Measurements from ENCODE around the gene LYZL4. TPM values are rescaled to one million over a fixed set of nuclear protein-coding genes. Genes with fewer than 3 reads are reported as not detected.

LYZL4 gene
- polyA plus RNA-seq, 1 experiment = not detected

DNA sequence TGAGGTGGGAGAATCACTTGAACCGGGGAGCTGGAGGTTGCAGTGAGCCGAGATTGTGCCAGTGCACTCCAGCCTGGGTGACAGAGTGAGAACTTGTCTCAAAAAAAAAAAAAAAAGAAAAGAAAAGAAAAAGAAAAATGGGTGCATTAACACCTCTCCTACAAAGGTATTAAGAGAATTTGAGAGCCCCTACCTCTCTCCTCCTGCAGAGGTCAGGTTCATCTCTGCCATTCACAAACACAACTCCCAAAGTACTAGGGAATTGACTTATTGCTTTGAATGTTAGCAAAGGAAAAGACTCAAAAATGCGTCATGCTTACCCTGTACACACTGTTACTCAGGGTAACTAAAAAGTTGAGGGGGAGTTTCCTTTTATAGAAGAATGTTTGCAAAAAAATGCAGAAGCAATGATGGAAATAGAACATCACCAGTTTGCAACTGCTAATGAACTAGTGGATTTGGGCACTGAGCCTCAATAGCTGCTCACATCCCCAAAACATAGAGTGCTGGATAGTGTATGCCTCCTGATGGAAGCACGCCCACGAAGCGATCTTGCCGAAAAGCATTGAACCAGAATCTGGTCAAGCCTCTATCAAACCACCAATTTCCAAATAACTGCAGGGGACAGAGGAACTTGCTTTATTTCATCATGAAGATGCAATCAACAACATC lies 15.5 kb upstream of the LYZL4 start:
- no peak for TF ChIP-seq CTCF (IDR thresholded peaks at IDR 0.05; ENCODE audit: insufficient read depth, low read depth, low read length)
- ChIA-PET POLR2A (no interaction called here), CTCF (no interaction called here)
- Histone ChIP-seq H3K4me3 (ENCODE audit: low read depth, low read length) (no peak overlapping the region), H3K27me3 (ENCODE audit: control insufficient read depth, insufficient read depth, low read length) (no peaks in the 10 kb centered on the region), H3K36me3 (ENCODE audit: control insufficient read depth, insufficient read depth, low read length) (no peaks in the 10 kb centered on the region)
- DNase-seq (ENCODE audit: low read depth) = no peak

DNA sequence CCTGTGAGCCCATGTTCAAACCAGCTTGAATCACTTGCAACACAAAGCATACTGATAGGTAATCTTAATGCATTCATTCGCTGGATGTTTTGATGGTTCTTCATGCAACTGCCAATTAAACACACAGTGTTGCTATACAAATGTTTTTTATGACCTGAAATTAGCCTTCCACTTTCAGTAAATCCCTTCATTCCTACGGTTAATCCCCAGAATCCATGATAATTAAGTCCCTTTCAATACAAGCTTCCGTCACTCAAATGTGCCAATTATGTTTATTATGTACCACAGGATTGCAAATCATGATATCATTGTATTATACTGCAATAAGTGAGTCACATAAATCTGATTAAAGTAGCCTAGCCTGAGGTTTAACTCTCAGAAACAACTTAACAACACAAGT lies 14.5 kb upstream of the LYZL4 start:
- no peaks in the 10 kb centered on the region for H3K36me3 ChIP-seq (ENCODE audit: control insufficient read depth, insufficient read depth, low read length)
- ChIA-PET CTCF (interaction anchor here (1.2 kb wide), 1 partner anchor 11 kb away, joined by 3 read pairs; no protein-coding TSS in a partner anchor), POLR2A (no interaction called here)
- no peaks in the 10 kb centered on the region for H3K27me3 ChIP-seq (ENCODE audit: control insufficient read depth, insufficient read depth, low read length)
- no peak overlapping the region for H3K4me3 ChIP-seq (ENCODE audit: low read depth, low read length)
- DNase-seq (ENCODE audit: low read depth) = no peak
- TF ChIP-seq CTCF (IDR thresholded peaks at IDR 0.05; ENCODE audit: insufficient read depth, low read depth, low read length) = no peak

DNA sequence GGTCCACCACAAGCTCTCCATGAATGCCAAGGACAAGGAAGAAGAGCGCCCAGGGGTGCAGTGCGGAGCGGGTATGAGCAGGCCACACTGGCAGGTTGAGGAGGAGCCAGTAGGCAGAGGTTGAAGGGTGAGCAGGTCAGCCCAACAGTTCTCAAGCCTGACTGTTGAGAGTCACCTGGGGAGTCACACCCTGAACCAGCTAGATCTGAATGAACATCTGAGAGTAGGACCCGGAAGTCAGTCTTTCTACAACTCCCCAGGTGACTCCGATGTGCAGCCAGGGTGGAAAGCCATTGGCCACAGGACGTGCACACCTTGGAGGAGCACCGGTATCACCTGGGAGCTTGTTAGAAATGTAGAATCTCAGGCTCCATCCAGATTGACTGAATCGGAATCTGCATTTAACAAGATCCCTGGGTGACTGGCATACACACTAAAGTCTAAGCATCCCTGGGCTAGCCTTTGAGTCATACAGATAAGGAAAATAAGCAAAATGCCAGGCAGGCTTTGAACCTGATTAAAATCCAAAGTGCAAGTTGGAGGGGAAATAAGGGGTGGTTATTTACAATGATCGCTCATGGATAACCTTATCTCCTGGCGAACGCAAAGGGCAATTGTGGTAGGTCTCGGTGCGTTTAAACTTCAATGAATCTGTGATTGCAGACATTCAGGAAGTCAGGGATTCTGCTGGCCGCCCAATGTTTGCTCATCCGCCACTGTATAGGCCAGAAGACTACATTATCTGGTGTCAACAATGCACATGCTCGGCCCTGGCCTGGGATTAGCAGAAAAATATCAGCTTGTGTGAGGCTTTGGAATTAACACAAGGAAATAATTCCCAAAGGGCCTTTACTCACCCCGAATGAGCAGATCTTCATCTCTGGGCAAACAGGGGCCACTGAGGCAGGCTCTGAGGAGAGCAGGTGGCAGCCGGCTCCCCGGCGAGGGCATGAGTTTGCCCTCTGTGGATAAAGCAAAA lies 11.7 kb upstream of the LYZL4 start:
- ChIA-PET CTCF (no interaction called here), POLR2A (no interaction called here)
- no peak for DNase-seq (ENCODE audit: low read depth)
- H3K27me3 ChIP-seq (ENCODE audit: control insufficient read depth, insufficient read depth, low read length) = no peaks in the 10 kb centered on the region; the same call in 1 of the 2 replicates
- TF ChIP-seq CTCF (IDR thresholded peaks at IDR 0.05; ENCODE audit: insufficient read depth, low read depth, low read length) = no peak
- H3K4me3 ChIP-seq (ENCODE audit: low read depth, low read length) = no peak overlapping the region
- no peaks in the 10 kb centered on the region for H3K36me3 ChIP-seq (ENCODE audit: control insufficient read depth, insufficient read depth, low read length)

DNA sequence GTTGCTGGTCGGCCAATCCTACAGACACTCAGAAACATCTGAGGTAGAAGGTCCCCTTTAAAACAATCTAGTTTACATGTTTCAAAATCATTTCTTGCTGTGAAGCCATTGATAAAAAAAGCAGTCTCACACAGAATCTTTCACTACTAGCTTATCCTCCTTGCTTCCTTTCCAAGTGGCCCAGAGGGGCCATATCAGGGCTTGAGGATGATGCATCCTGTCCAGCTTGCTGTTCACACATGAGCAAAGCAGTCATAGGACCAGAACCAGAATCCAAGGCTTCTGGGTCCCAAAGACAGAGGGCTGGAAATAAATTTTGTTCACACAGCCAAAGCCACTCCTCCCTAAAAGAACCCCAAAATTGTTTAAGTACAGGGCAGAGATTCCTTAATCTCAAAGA lies 9.2 kb upstream of the LYZL4 start:
- H3K36me3 ChIP-seq (ENCODE audit: control insufficient read depth, insufficient read depth, low read length) = no peaks in the 10 kb centered on the region
- CTCF ChIA-PET = no interaction called here
- TF ChIP-seq CTCF (IDR thresholded peaks at IDR 0.05; ENCODE audit: insufficient read depth, low read depth, low read length) = no peak
- no peak for DNase-seq (ENCODE audit: low read depth)
- no peak overlapping the region for H3K4me3 ChIP-seq (ENCODE audit: low read depth, low read length)
- H3K27me3 ChIP-seq (ENCODE audit: control insufficient read depth, insufficient read depth, low read length) = no peaks in the 10 kb centered on the region; the same call in 1 of the 2 replicates
- POLR2A ChIA-PET = no interaction called here

DNA sequence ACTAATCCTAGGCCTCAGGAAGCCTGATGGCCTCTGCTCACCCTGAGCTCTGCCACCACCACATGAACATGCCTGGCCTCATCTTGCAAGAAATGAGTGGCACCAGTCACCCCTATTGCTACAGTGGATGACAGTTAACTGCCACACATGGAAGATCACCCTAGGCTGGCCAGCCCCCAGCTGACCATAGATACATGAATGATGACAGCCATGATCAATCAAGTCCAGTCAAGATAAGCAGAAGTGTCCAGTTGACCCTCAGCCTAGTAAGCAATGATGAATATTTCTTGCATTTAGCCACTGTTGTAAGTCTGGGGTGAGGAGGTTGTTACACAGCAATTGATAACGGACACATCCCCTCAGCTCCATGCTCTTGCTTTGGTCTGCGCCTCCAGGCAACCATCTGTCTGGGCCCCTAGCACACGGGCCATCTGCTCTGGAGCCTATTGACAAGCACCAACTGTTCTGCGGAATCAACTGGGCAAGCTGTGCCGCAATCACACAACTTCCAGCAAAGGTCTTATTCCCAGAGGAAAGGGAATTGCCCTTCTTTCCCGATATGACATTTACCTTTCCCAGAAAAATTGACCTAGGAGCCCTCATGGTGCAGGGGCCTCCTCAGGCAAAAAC lies 2.2 kb upstream of the LYZL4 start:
- Histone ChIP-seq H3K36me3 (ENCODE audit: control insufficient read depth, insufficient read depth, low read length) (no peaks in the 10 kb centered on the region), H3K4me3 (ENCODE audit: low read depth, low read length) (no peak overlapping the region), H3K27me3 (ENCODE audit: control insufficient read depth, insufficient read depth, low read length) (no peaks in the 10 kb centered on the region; the same call in none of the 2 replicates)
- no peak for TF ChIP-seq CTCF (IDR thresholded peaks at IDR 0.05; ENCODE audit: insufficient read depth, low read depth, low read length)
- ChIA-PET POLR2A (no interaction called here), CTCF (interaction anchor here (1.4 kb wide), 1 partner anchor 164 kb away, joined by 5 read pairs; no protein-coding TSS in a partner anchor)
- DNase-seq (ENCODE audit: low read depth) = no peak

All from BJ (cell line).